Activated CD8-positive, alpha-beta T cell treated with anti-CD3 and anti-CD28 coated beads, Interleukin-2, amount 10 ng/mL, durations not matched to agents 7 days and 5 days (primary cell): ENCODE data around the gene ENDOV. TPM values are rescaled to one million over a fixed set of nuclear protein-coding genes. Genes with fewer than 3 reads are reported as not detected.

Experiments
- ATAC-seq: fragments of 150-1000 bp; cut with Tn5 transposase; one replicate; pipeline ENCODE4 v1.10.0; 2021; ENCODE audit warnings: moderate library complexity
- CTCF ChIA-PET: fragments of 350-600 bp; sonication (Branson Sonifier 250); formaldehyde crosslinking; loops from one replicate; lab custom pipeline; 2021; ENCODE audit warnings: antibody characterized with exemption; lab: Charles Lee
- POLR2A ChIA-PET: fragments of 350-600 bp; sonication (Branson Sonifier 250); formaldehyde crosslinking; loops from one replicate; lab custom pipeline; 2021; ENCODE audit warnings: antibody characterized with exemption; lab: Charles Lee
- DNase-seq: peaks from one replicate; pipeline ENCODE4 v3.0.0-alpha.2; 2020
- H3K27ac Mint-ChIP-seq: one replicate; pipeline ENCODE4 v1.8.0; 2021; ENCODE audit warnings: mild to moderate bottlenecking, mixed read lengths
- H3K27me3 Mint-ChIP-seq: one replicate; pipeline ENCODE4 v1.8.0; 2021; ENCODE audit warnings: low read depth, mixed read lengths
- H3K36me3 Mint-ChIP-seq: one replicate; pipeline ENCODE4 v1.8.0; 2021; ENCODE audit warnings: low read depth, mixed read lengths
- H3K4me1 Mint-ChIP-seq: one replicate; pipeline ENCODE4 v1.8.0; 2021; ENCODE audit warnings: low read depth, mixed read lengths
- H3K4me3 Mint-ChIP-seq: one replicate; pipeline ENCODE4 v1.8.0; 2021; ENCODE audit warnings: mild to moderate bottlenecking, mixed read lengths
- H3K9me3 Mint-ChIP-seq: one replicate; pipeline ENCODE4 v1.8.0; 2022; ENCODE audit warnings: mixed read lengths; ENCODE audit not compliant: insufficient read depth
- total RNA-seq, 2 experiments: library from RNA; stranded (reverse); gene quantifications; one replicate each; pipeline ENCODE4 v1.2.3, GENCODE V29; 2021

The ENDOV gene
- total RNA-seq, 2 experiments from 2014 or later: 15.7 to 18.7 TPM

GRCh38 chr17:80380068-80380467 lies 34.9 kb upstream of the ENDOV start:
- Mint-ChIP-seq H3K4me1 (peaks cover 18% of the 10 kb centered on the region), H3K9me3 (no peaks in the 10 kb centered on the region), H3K27ac (no peak overlapping the region), H3K4me3 (no peak overlapping the region), H3K36me3 (peaks cover 94% of the 10 kb centered on the region), H3K27me3 (no peaks in the 10 kb centered on the region)
- ChIA-PET CTCF (no interaction called here), POLR2A (interaction anchor here (0.6 kb wide), 1 partner anchor 26 kb away, joined by 4 read pairs; no protein-coding TSS in a partner anchor)
- DNase-seq (no peak), ATAC-seq (no peak)

- no peak for DNase-seq
- Mint-ChIP-seq H3K27ac (no peak overlapping the region), H3K4me3 (no peak overlapping the region), H3K4me1 (peaks cover 18% of the 10 kb centered on the region), H3K36me3 (peaks cover 94% of the 10 kb centered on the region), H3K27me3 (no peaks in the 10 kb centered on the region), H3K9me3 (no peaks in the 10 kb centered on the region)
- POLR2A ChIA-PET: interaction anchor here (0.6 kb wide), 1 partner anchor 26 kb away, joined by 4 read pairs; no protein-coding TSS in a partner anchor
- ATAC-seq: no peak
- CTCF ChIA-PET: no interaction called here
These were observed 34.4 kb upstream of the ENDOV start for GRCh38 chr17:80380555-80381002.

- Mint-ChIP-seq H3K36me3 (peaks cover 93% of the 10 kb centered on the region), H3K9me3 (no peaks in the 10 kb centered on the region), H3K4me3 (no peak overlapping the region), H3K27ac (peak overlapping the region; percentile 54), H3K27me3 (no peaks in the 10 kb centered on the region), H3K4me1 (peaks cover 18% of the 10 kb centered on the region)
- CTCF ChIA-PET: interaction anchor here (0.7 kb wide), 1 partner anchor 858 kb away, joined by 3 read pairs; the partner anchor contains the start of gene NDUFAF8
- ATAC-seq (no peak), DNase-seq (no peak)
- POLR2A ChIA-PET: no interaction called here
These were observed 33.5 kb upstream of the ENDOV start for GRCh38 chr17:80381416-80381923.

GRCh38 chr17:80382446-80382845 lies 32.5 kb upstream of the ENDOV start:
- Mint-ChIP-seq H3K4me1 (peaks cover 18% of the 10 kb centered on the region), H3K27ac (peak overlapping the region; percentile 24), H3K9me3 (no peaks in the 10 kb centered on the region), H3K36me3 (peaks cover 93% of the 10 kb centered on the region), H3K27me3 (no peaks in the 10 kb centered on the region), H3K4me3 (no peak overlapping the region)
- POLR2A ChIA-PET: no interaction called here
- DNase-seq (no peak), ATAC-seq (no peak)
- CTCF ChIA-PET: no interaction called here

GRCh38 chr17:80382956-80383355 lies 32.0 kb upstream of the ENDOV start:
- Mint-ChIP-seq H3K9me3 (no peaks in the 10 kb centered on the region), H3K27me3 (no peaks in the 10 kb centered on the region), H3K4me1 (peaks cover 18% of the 10 kb centered on the region), H3K4me3 (no peak overlapping the region), H3K27ac (no peak overlapping the region), H3K36me3 (peaks cover 91% of the 10 kb centered on the region)
- CTCF ChIA-PET: no interaction called here
- no peak for ATAC-seq
- POLR2A ChIA-PET: no interaction called here
- DNase-seq: no peak

- ATAC-seq (no peak), DNase-seq (no peak)
- Mint-ChIP-seq H3K4me3 (no peak overlapping the region), H3K9me3 (no peaks in the 10 kb centered on the region), H3K27me3 (no peaks in the 10 kb centered on the region), H3K27ac (peak overlapping the region; percentile 74), H3K36me3 (peaks cover 91% of the 10 kb centered on the region), H3K4me1 (peaks cover 19% of the 10 kb centered on the region)
- ChIA-PET CTCF (interaction anchor here (0.6 to 0.9 kb wide), 2 partner anchors 23 to 283 kb away, joined by 3 to 5 read pairs; partner anchors contain the start of gene GAA), POLR2A (interaction anchor here (1.1 to 1.4 kb wide), 2 partner anchors 9 to 10 kb away, joined by 3 to 5 read pairs; no protein-coding TSS in a partner anchor)
These were observed 30.6 kb upstream of the ENDOV start for GRCh38 chr17:80384078-80384960.

GRCh38 chr17:80385046-80385445 lies 29.9 kb upstream of the ENDOV start:
- CTCF ChIA-PET: interaction anchor here (0.6 to 0.9 kb wide), 2 partner anchors 22 to 284 kb away, joined by 3 to 5 read pairs; partner anchors contain the start of gene GAA
- no peak for ATAC-seq
- H3K4me3 Mint-ChIP-seq: no peak overlapping the region
- H3K27me3 Mint-ChIP-seq: no peaks in the 10 kb centered on the region
- peaks cover 20% of the 10 kb centered on the region for H3K4me1 Mint-ChIP-seq
- DNase-seq: no peak
- H3K27ac Mint-ChIP-seq: peak overlapping the region; percentile 74
- POLR2A ChIA-PET: interaction anchor here (0.6 to 1.4 kb wide), 4 partner anchors 9 to 15 kb away, joined by 3 to 5 read pairs (median 3); no protein-coding TSS in a partner anchor
- no peaks in the 10 kb centered on the region for H3K9me3 Mint-ChIP-seq
- H3K36me3 Mint-ChIP-seq: peaks cover 90% of the 10 kb centered on the region

- peaks cover 84% of the 10 kb centered on the region for H3K36me3 Mint-ChIP-seq
- H3K27me3 Mint-ChIP-seq: no peaks in the 10 kb centered on the region
- H3K4me1 Mint-ChIP-seq: peaks cover 20% of the 10 kb centered on the region
- ATAC-seq: no peak
- CTCF ChIA-PET: no interaction called here
- DNase-seq: no peak
- no peaks in the 10 kb centered on the region for H3K9me3 Mint-ChIP-seq
- H3K4me3 Mint-ChIP-seq: no peak overlapping the region
- POLR2A ChIA-PET: no interaction called here
- H3K27ac Mint-ChIP-seq: no peak overlapping the region
These were observed 28.6 kb upstream of the ENDOV start for GRCh38 chr17:80386341-80386740.

- CTCF ChIA-PET: no interaction called here
- Mint-ChIP-seq H3K4me3 (no peak overlapping the region), H3K27ac (no peak overlapping the region), H3K4me1 (peaks cover 20% of the 10 kb centered on the region), H3K27me3 (no peaks in the 10 kb centered on the region), H3K36me3 (peaks cover 84% of the 10 kb centered on the region), H3K9me3 (no peaks in the 10 kb centered on the region)
- ATAC-seq (no peak), DNase-seq (no peak)
- POLR2A ChIA-PET: no interaction called here
These were observed 27.9 kb upstream of the ENDOV start for GRCh38 chr17:80387071-80387470.

GRCh38 chr17:80388175-80388574 lies 26.8 kb upstream of the ENDOV start:
- POLR2A ChIA-PET: no interaction called here
- no peaks in the 10 kb centered on the region for H3K27me3 Mint-ChIP-seq
- H3K27ac Mint-ChIP-seq: no peak overlapping the region
- H3K4me3 Mint-ChIP-seq: no peak overlapping the region
- no peak for ATAC-seq
- H3K36me3 Mint-ChIP-seq: peaks cover 81% of the 10 kb centered on the region
- CTCF ChIA-PET: no interaction called here
- H3K9me3 Mint-ChIP-seq: no peaks in the 10 kb centered on the region
- DNase-seq: no peak
- peaks cover 18% of the 10 kb centered on the region for H3K4me1 Mint-ChIP-seq

- CTCF ChIA-PET: no interaction called here
These were observed 26.4 kb upstream of the ENDOV start for GRCh38 chr17:80388601-80389000.

More at GRCh38 chr17:80388601-80389000, 26.4 kb upstream of the ENDOV start:
- no peak for ATAC-seq
- no peaks in the 10 kb centered on the region for H3K9me3 Mint-ChIP-seq
- H3K27ac Mint-ChIP-seq: no peak overlapping the region
- H3K4me1 Mint-ChIP-seq: peaks cover 13% of the 10 kb centered on the region
- H3K36me3 Mint-ChIP-seq: peaks cover 81% of the 10 kb centered on the region
- DNase-seq: no peak
- POLR2A ChIA-PET: no interaction called here
- H3K4me3 Mint-ChIP-seq: no peak overlapping the region
- no peaks in the 10 kb centered on the region for H3K27me3 Mint-ChIP-seq
